WERI-Rb-1 (cell line): ENCODE data around the gene LHFPL2.

Experiments
- DNase-seq: peaks from one replicate; pipeline ENCODE4 v3.0.0-alpha.2; 2020
- H3K27ac ChIP-seq: fragments of 250-450 bp; sonication (Bioruptor Pico); 2 replicates; pipeline ENCODE4 v1.5.1; 2020; ENCODE audit warnings: mild to moderate bottlenecking, moderate library complexity
- H3K27me3 ChIP-seq: fragments of 250-450 bp; sonication (Bioruptor Pico); 2 replicates; pipeline ENCODE4 v1.5.1; 2021; ENCODE audit warnings: mild to moderate bottlenecking, low read depth, moderate library complexity; ENCODE audit not compliant: insufficient read depth, severe bottlenecking
- H3K36me3 ChIP-seq: fragments of 250-450 bp; sonication (Bioruptor Pico); 2 replicates; pipeline ENCODE4 v1.5.1; 2020; ENCODE audit warnings: mild to moderate bottlenecking, moderate library complexity
- H3K4me3 ChIP-seq: 2 replicates; pipeline ENCODE4 v1.5.1; 2011; ENCODE audit warnings: low read depth, mild to moderate bottlenecking, control low read depth, low read length
- H3K9me3 ChIP-seq: fragments of 250-450 bp; sonication (Bioruptor Pico); 2 replicates; pipeline ENCODE4 v1.5.1; 2021; ENCODE audit warnings: mild to moderate bottlenecking, moderate library complexity; ENCODE audit not compliant: severe bottlenecking
- CTCF ChIP-seq: IDR thresholded peaks from 2 replicates; pipeline ENCODE4 v1.5.1; 2011; ENCODE audit warnings: low read depth, mild to moderate bottlenecking, control low read depth, inconsistent platforms, low read length

Gene LHFPL2

GRCh38 chr5:78612227-78613150 is 36.1 kb downstream of the LHFPL2 start:
- Histone ChIP-seq H3K4me3 (no peak overlapping the region), H3K9me3 (no peaks in the 10 kb centered on the region), H3K27me3 (no peaks in the 10 kb centered on the region), H3K27ac (no peak overlapping the region), H3K36me3 (no peaks in the 10 kb centered on the region; the same call in none of the 2 replicates)
- TF ChIP-seq CTCF = no peak
- no peak for DNase-seq

GRCh38 chr5:78611126-78611605 is 37.4 kb downstream of the LHFPL2 start:
- DNase-seq = no peak
- no peaks in the 10 kb centered on the region for H3K9me3 ChIP-seq
- no peak overlapping the region for H3K4me3 ChIP-seq
- no peaks in the 10 kb centered on the region; the same call in none of the 2 replicates for H3K36me3 ChIP-seq
- H3K27me3 ChIP-seq = no peaks in the 10 kb centered on the region
- TF ChIP-seq CTCF = no peak
- no peak overlapping the region for H3K27ac ChIP-seq

GRCh38 chr5:78610636-78611035 is 37.9 kb downstream of the LHFPL2 start:
- TF ChIP-seq CTCF = no peak
- H3K36me3 ChIP-seq = no peaks in the 10 kb centered on the region; the same call in none of the 2 replicates
- H3K27me3 ChIP-seq = no peaks in the 10 kb centered on the region
- DNase-seq = no peak
- H3K9me3 ChIP-seq = no peaks in the 10 kb centered on the region
- no peak overlapping the region for H3K27ac ChIP-seq
- no peak overlapping the region for H3K4me3 ChIP-seq

- H3K9me3 ChIP-seq = no peaks in the 10 kb centered on the region
- no peaks in the 10 kb centered on the region for H3K27me3 ChIP-seq
- no peak for TF ChIP-seq CTCF
- DNase-seq = no peak
- no peak overlapping the region for H3K4me3 ChIP-seq
- H3K27ac ChIP-seq = no peak overlapping the region
- no peaks in the 10 kb centered on the region; the same call in none of the 2 replicates for H3K36me3 ChIP-seq
Measured at GRCh38 chr5:78610163-78610583, 38.4 kb downstream of the LHFPL2 start.

GRCh38 chr5:78607864-78608263 is 40.7 kb downstream of the LHFPL2 start:
- Histone ChIP-seq H3K4me3 (no peak overlapping the region), H3K9me3 (no peaks in the 10 kb centered on the region), H3K36me3 (no peaks in the 10 kb centered on the region; the same call in 1 of the 2 replicates), H3K27me3 (no peaks in the 10 kb centered on the region), H3K27ac (no peak overlapping the region)
- no peak for TF ChIP-seq CTCF
- DNase-seq = no peak
